ENCODE data around the gene TMEM72. TPM values are rescaled to one million over a fixed set of nuclear protein-coding genes. Genes with fewer than 3 reads are reported as not detected.
"Not testable (repeated sequence)": the region's sequence is repeated elsewhere in the genome, so short reads cannot be mapped to it uniquely, and the experiment has no call there.

TMEM72 gene
- total RNA-seq: not detected
- long read RNA-seq: 0 reads

DNA sequence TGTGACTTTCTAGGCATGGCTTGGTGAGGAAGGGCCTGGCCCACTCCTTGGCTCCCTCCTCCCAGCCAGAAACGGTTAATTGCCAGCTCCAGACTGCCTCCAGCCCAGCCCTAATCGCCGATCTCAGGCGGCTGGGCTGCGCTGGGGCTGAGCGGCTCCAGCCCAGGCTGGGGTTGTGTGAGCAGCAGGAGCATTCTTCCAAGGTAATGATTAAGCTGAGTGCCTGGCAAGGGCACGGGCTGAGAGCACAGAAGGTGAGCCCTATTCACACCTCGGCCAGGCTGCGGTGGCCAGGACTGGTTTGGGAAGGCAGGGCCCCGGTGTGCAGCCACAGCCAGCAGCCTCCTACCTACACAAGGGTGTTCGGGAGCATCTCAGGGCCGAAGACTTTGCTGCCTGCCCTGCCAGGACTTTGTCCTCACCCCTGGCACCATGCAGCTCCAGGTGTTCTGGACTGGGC, at the start of gene TMEM72:
Gene TMEM72, plus strand, starts transcription at position 257 of the 460 bp plus-strand sequence. Its CDS starts 176 bp downstream, at position 433.
- DNase-seq (ENCODE audit: low spot score): peak; percentile 35

DNA sequence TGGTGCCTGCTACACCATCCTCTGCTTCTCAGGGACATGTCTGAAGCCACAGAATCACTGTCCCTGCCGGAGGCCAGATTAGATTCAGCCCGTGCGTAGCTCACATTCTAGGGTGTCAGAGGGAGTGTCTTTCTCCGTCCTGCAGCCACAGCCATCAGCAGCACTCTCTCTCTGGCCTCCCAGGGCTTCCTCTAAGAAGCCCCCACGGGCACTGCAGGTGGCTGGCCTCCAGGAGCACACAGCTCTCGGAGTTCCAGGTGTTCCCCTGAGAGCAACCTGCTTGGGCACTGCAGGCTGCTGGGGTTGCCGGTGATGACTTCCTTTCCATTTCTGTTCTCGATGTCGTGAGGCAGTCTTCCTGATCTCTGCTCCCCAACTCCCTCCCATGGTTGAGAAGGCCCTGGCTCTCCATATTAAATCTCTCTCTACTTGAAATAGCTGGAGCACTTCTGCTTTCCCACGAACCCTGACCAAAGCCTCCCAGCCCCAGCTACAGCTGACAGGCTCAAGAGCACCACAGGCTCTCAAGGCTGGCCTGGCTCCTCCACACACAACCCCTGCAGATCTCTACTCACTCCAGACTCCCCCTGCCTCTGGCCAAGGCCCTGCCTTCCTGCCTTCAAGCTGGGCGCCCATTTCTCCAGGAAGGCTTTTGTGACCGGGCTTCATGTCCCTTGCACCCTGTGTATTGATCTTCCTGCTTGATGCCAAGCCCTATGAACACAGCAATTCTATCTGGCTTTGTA, 49.0 kb upstream of the TMEM72 start:
- no peak for DNase-seq (ENCODE audit: low spot score)

- no peak for DNase-seq (ENCODE audit: low spot score)
These were observed 48.2 kb upstream of the TMEM72 start for GRCh38 chr10:44862924-44863323.

- no peak for DNase-seq (ENCODE audit: low spot score)
These were observed 47.6 kb upstream of the TMEM72 start for GRCh38 chr10:44863344-44864047.

DNA sequence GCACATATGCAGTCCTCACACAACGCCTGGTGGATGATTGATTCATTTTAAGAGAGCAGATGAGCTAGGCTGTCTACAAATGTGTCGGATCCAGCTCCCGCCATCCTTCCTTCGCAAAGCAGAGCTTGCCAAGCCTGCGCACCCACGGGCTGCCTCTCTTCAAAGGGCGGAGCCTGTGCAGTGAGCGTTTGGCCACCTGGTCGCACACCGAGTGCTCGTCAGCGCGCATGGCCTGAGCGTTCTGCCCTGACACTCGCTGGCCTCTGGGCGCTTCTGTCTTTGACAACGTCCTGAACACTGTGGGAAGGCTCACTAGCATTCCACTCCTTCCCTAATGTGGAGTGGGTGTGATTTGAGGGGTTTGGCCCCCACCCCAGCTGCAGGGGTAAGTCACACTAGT, 47.1 kb upstream of the TMEM72 start:
- DNase-seq (ENCODE audit: low spot score): no peak

DNA sequence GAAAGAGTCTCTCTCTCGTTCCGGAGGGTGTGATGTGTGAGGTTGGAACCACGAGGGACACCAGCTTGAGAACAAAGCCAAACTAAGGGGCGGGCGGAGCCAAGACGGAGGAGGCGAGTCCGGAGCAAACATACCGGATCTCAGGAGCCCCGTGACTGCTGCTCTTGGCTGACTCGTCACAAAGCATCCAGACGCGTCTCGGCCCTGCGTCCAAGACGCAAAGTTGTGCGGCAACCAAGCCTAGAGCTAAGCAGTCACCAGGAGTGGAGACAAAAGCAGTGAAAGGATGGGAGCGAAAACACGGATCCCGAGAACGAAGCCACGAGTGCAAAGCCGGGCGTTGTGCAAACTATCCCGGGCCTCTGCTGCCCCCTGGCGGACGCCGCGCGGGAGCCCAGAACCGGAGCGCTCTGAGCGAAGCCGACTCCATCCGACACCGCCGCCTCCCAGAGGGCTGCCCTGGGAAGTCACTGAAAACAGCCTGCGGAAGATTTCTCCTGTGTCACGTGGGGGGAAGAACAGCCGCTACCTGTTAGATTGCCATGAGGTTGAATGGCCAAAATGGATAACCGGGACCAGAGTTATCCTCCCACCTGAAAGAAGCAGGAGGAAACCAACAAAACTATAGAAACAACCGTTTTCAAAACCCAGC, 46.4 kb upstream of the TMEM72 start:
- DNase-seq (ENCODE audit: low spot score): peak; percentile 97

GRCh38 chr10:44865289-44865671, 45.9 kb upstream of the TMEM72 start:
- no peak for DNase-seq (ENCODE audit: low spot score)

DNA sequence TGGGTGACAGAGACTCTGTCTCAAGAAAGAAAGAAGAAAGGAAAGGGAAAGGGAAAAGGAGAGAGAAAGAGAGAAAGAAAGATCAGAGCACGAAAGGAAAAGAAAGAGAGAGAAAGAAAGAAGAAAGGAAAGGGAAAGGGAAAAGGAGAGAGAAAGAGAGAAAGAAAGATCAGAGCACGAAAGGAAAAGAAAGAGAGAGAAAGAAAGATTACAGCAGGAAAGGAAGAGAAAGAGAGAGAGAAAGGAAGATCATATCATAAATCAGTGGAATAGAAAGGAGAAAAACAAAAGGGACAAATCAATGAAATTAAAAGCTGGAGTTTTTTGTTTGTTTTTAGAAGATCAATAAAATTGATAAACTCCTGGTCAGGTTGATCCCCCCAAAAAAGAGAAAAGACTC, 44.8 kb upstream of the TMEM72 start:
- DNase-seq (ENCODE audit: low spot score): not testable (repeated sequence)

- DNase-seq (ENCODE audit: low spot score): no peak
These were observed 41.1 kb upstream of the TMEM72 start for GRCh38 chr10:44870031-44870430.

DNA sequence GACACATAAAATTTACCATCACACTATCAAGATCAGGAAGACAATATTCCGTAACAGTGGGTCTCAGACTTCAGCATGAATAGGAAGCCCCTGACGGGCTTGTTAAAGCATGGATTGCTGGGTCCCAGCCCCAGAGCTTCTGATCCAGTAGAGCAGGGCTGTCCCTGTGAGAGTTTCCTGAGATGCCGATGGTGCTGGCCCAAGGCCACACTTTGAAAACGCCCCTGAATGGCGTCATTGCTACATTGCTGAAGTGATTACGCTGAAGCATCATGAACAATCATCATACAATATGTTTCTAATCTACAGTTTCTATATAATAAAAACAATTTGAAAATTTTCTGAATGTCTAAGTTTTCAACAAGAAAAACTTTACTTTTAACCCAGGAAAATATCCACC, 38.0 kb upstream of the TMEM72 start:
- DNase-seq (ENCODE audit: low spot score): no peak

DNA sequence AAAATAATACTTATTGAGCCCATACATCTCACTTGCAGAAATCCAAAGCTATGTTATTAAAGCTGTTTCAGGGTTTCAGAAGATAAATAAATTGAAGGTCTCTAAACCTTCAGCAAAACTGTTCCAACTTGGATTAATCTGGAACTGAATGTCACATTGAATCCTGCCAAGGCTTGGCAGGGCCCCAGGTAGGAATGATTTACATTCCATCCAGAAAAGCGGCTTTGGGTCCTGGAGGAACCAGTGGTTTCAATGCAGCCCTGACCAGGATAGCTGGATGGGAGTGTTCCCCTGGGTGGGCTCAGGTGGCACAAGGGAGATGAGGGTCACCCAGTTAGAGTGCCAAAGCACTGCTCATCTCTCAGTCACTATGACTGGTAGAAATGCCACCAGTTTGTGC, 37.0 kb upstream of the TMEM72 start:
- no peak for DNase-seq (ENCODE audit: low spot score)

DNA sequence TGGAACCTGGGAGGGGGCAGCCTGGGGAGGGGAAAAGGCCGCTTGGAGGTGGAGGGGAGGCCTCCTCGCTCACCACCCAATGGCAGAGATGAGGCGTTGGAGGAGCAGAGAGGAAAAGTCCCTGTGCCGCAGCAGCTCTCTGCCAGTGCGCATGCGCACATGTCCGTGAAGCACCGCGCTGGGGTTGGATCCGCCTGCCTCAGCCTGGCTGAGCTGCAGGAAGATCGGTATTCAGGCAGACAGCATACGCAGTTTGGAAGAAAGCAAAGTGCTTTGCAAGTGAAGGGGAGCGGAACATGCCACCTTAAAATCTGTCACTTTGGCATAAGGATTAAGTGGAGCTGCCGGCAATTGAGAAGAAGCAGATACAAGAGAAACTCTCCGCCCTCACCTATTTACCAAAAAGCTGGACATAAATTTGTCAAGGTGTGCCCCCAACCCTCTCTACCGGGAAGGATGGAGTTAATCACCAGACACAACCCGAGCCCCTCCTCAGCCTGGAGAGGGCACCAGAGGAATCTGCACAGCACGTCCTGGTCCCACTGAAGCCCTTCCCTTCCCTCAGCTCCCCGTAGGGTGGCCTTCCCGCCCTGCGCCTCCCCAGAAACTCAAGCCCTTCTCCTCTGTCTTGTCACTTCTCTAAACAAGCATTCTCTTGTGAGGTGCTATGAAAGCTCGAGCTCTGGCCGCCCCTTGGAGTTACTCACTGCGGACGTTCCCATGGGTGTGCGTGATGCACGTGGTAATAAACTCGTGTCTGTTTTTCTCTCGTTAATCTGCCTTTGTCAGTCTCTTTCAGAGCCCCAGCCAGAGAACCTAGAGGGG, 32.2 kb upstream of the TMEM72 start:
- peak; percentile 94 for DNase-seq (ENCODE audit: low spot score)

GRCh38 chr10:44879531-44879899, 31.6 kb upstream of the TMEM72 start:
- no peak for DNase-seq (ENCODE audit: low spot score)

- DNase-seq (ENCODE audit: low spot score): no peak
These were observed 30.9 kb upstream of the TMEM72 start for GRCh38 chr10:44880090-44880715.

DNA sequence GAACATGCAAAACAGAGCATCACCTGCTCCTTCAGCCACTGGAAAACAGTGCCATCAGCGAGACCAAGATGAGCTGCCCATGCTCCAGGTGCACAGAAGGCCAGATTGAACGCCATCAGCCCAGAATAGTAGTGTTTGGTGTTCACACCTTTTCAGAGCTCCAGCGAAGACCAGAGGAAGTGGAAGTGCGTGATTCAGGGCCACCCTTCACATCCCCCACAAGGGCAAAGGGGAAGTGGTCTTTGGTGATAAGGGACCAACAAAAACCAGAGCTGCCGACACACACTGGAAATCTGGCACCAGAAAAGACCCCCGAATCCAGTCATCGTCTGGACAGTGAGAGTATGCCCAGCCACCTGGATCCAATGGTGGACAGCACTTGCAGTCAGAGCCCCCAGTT, 29.5 kb upstream of the TMEM72 start:
- no peak for DNase-seq (ENCODE audit: low spot score)

DNA sequence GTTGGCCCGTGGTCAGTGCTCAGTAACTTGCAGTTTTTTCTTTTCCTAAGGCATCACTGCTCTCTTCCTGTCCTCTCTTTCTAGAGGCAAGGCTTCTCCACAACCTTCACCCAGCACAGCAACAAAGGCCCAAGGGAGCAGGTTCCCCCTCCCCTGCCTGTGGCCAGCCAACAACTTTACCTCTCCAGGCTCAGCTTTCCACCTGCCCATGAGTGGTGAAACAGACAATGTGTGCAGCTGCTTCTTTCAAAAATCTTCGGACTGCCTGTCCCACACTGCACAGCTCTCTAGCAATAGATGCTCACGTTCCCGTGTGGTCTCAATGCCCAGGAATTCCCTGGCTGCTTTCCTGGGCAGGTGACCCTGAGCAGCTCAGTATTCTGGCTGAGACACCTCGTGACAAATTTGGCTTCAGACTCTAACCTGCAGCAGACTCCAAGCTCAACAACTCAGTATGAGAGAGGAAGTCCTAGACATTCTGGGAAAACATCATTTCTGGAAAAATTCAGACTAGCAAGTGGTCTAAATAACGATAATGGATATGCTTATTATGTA, 28.9 kb upstream of the TMEM72 start:
- DNase-seq (ENCODE audit: low spot score): no peak

GRCh38 chr10:44883593-44884331, 27.4 kb upstream of the TMEM72 start:
- no peak for DNase-seq (ENCODE audit: low spot score)

DNA sequence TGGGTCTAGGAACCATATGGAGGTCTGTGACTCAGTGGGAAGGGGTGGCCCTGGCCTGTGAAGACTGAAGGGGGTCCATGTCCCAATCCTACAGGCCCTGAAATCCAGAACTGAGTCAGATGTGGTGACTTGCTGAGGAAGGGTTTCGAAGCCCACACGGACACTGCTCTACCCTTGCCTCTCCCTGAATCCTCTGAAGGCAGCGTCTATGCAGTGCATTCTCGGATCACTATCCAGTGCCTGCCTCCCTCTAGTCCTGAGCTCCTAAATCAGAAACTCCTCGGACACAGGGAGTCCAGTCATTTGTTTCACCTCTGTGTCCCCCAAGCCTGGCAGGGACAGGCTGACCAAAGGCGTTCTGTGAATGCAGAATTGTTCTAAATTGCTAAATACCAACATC, 25.4 kb upstream of the TMEM72 start:
- no peak for DNase-seq (ENCODE audit: low spot score)

GRCh38 chr10:44886966-44887365, 24.2 kb upstream of the TMEM72 start:
- DNase-seq (ENCODE audit: low spot score): no peak

DNA sequence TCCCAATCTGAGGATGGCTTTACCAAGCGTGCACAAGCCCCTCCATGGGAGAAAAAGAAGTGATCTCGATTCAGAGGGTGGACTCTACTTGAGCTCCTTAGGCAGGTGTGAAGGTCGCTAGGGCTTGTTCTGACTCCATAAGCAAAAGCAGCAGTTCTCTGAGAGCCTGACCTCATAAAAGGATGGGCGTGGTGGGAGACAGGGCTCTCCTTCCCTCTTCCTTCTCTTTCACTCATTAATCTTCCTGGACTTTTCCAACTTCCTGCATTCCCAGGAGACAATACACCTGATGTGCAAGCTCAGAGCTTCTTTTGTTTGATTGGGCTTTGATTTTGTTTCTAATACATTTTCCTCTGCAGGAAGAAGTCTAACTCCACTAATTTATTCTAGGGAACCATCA, 22.3 kb upstream of the TMEM72 start:
- DNase-seq (ENCODE audit: low spot score): no peak
